ENCODE measurements around the gene CITED2.
"Not testable (repeated sequence)": the region's sequence is repeated elsewhere in the genome, so short reads cannot be mapped to it uniquely, and the experiment has no call there.

Gene CITED2

GRCh38 chr6:139374357-139375225 is at the start of gene CITED2:
CITED2 (minus strand) TSS chr6:139374648; CDS start chr6:139373944, 704 bp downstream.
- FAIRE-seq = no peak

- no peak for FAIRE-seq
Measured at GRCh38 chr6:139423037-139423703, 48.7 kb upstream of the CITED2 start.

GRCh38 chr6:139422105-139423036 is 47.9 kb upstream of the CITED2 start:
- FAIRE-seq = no peak

- no peak for FAIRE-seq
Measured at GRCh38 chr6:139418481-139419132, 44.2 kb upstream of the CITED2 start.

- no peak for FAIRE-seq
Measured at GRCh38 chr6:139416146-139416545, 41.7 kb upstream of the CITED2 start.

GRCh38 chr6:139415365-139415764 is 40.9 kb upstream of the CITED2 start:
- FAIRE-seq = no peak

GRCh38 chr6:139412103-139412502 is 37.7 kb upstream of the CITED2 start:
- not testable (repeated sequence) for FAIRE-seq

- FAIRE-seq = no peak
Measured at GRCh38 chr6:139409026-139409425, 34.6 kb upstream of the CITED2 start.

- FAIRE-seq = no peak
Measured at GRCh38 chr6:139407718-139408222, 33.3 kb upstream of the CITED2 start.

- FAIRE-seq = no peak
Measured at GRCh38 chr6:139406577-139407343, 32.3 kb upstream of the CITED2 start.

GRCh38 chr6:139402876-139403386 is 28.5 kb upstream of the CITED2 start:
- FAIRE-seq = no peak

GRCh38 chr6:139398658-139399057 is 24.2 kb upstream of the CITED2 start:
- no peak for FAIRE-seq

- FAIRE-seq = no peak
Measured at GRCh38 chr6:139395891-139396301, 21.4 kb upstream of the CITED2 start.

GRCh38 chr6:139395371-139395770 is 20.9 kb upstream of the CITED2 start:
- FAIRE-seq = no peak

- FAIRE-seq = no peak
Measured at GRCh38 chr6:139394027-139394649, 19.7 kb upstream of the CITED2 start.

- no peak for FAIRE-seq
Measured at GRCh38 chr6:139392794-139393193, 18.3 kb upstream of the CITED2 start.

GRCh38 chr6:139391709-139392108 is 17.3 kb upstream of the CITED2 start:
- no peak for FAIRE-seq

GRCh38 chr6:139390447-139390846 is 16.0 kb upstream of the CITED2 start:
- FAIRE-seq = no peak

GRCh38 chr6:139388384-139388783 is 13.9 kb upstream of the CITED2 start:
- FAIRE-seq = no peak

- no peak for FAIRE-seq
Measured at GRCh38 chr6:139386404-139386803, 12.0 kb upstream of the CITED2 start.
